22Rv1 (cell line): Measurements from ENCODE around the gene TBC1D22A.

Experiments
- ZFX ChIP-seq: fragments of 450-650 bp; IDR thresholded peaks from 2 replicates; pipeline ENCODE4 v1.6.1; 2017; ENCODE audit warnings: antibody characterized with exemption, borderline replicate concordance
- TF ChIP-seq, protein P1 (sequence below): fragments of 450-650 bp; IDR thresholded peaks from 2 replicates; pipeline ENCODE4 v1.5.1; 2017; ENCODE audit warnings: mild to moderate bottlenecking

DNA sequence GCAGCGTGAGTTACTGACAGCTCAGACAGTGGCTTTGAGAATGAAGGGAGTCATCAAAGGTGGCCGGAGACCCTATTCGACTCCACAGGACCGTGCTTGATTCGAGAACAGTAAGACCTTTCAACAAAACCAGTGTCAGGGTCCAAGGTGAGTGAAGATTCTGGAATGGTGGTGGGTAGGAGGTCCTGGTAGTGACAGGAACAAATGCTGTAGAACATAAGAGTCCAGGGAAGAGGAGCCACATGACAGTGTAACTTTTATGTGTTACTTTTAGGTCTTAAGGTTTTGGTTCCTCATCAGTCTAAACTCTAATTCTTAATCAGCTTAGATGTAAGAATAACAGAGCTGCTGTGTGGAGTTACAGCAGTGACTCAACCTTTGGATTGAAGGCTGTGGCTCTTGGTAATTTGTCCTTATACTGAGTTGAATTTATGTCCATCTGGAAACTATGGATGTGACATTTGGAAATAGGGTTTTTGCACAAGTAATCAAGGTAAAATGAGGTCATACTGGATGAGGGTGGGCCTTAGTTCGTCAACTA, 1.8 kb downstream of the TBC1D22A start:
- TF ChIP-seq, protein P1, sequence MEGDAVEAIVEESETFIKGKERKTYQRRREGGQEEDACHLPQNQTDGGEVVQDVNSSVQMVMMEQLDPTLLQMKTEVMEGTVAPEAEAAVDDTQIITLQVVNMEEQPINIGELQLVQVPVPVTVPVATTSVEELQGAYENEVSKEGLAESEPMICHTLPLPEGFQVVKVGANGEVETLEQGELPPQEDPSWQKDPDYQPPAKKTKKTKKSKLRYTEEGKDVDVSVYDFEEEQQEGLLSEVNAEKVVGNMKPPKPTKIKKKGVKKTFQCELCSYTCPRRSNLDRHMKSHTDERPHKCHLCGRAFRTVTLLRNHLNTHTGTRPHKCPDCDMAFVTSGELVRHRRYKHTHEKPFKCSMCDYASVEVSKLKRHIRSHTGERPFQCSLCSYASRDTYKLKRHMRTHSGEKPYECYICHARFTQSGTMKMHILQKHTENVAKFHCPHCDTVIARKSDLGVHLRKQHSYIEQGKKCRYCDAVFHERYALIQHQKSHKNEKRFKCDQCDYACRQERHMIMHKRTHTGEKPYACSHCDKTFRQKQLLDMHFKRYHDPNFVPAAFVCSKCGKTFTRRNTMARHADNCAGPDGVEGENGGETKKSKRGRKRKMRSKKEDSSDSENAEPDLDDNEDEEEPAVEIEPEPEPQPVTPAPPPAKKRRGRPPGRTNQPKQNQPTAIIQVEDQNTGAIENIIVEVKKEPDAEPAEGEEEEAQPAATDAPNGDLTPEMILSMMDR = no peak
- TF ChIP-seq ZFX = no peak
